Mammary epithelial cell (primary cell): ENCODE results near the gene GALNT15.

Experiments
- CTCF ChIP-seq, 2 donors: IDR thresholded peaks in 1 of 2; conservative IDR thresholded peaks in 1 of 2; 2 replicates each; pipeline ENCODE4 v1.5.1; 2011 to 2012; ENCODE audit warnings: inconsistent platforms in 2 of 2, low read length in 2 of 2, mild to moderate bottlenecking in 2 of 2, control low read depth in 1 of 2, low read depth in 1 of 2; ENCODE audit not compliant: insufficient read depth in 1 of 2; ENCODE audit errors: extremely low read depth in 1 of 2
- EZH2 ChIP-seq: IDR thresholded peaks from 2 replicates; pipeline ENCODE4 v1.6.1; 2012; ENCODE audit warnings: low read length, inconsistent platforms, borderline replicate concordance

GRCh38 chr3:16147220-16147994 is 27.1 kb upstream of the GALNT15 start:
- TF ChIP-seq EZH2 (no peak), CTCF (conservative IDR thresholded peaks at IDR 0.05 in 1 of 2, IDR thresholded peaks at IDR 0.05 in 1 of 2; ENCODE audit: extremely low read depth in 1 of 2, insufficient read depth in 1 of 2, low read depth in 1 of 2, low read length in 2 of 2) (no peak)
